Endodermal cell (in vitro differentiated cells): ENCODE data around the gene BRD8. TPM values are rescaled to one million over a fixed set of nuclear protein-coding genes. Genes with fewer than 3 reads are reported as not detected.

Experiments used
- DNase-seq: peaks from one replicate; pipeline ENCODE4 v3.0.0-alpha.2; 2017
- H3K27ac ChIP-seq: 2 replicates; pipeline ENCODE4 v1.5.1; 2013; ENCODE audit warnings: mild to moderate bottlenecking, low read depth, low read length, moderate library complexity
- H3K27me3 ChIP-seq: 2 replicates; pipeline ENCODE4 v1.6.1; 2013; ENCODE audit warnings: mild to moderate bottlenecking, low read length, moderate library complexity; ENCODE audit not compliant: insufficient read depth, control insufficient read depth, poor library complexity, severe bottlenecking
- H3K36me3 ChIP-seq: 2 replicates; pipeline ENCODE4 v1.7.0; 2013; ENCODE audit warnings: mild to moderate bottlenecking, low read length, moderate library complexity; ENCODE audit not compliant: control insufficient read depth, insufficient read depth
- H3K4me1 ChIP-seq: one replicate; pipeline ENCODE4 v1.7.0; 2013; ENCODE audit warnings: low read length; ENCODE audit not compliant: control insufficient read depth, insufficient read depth
- H3K4me3 ChIP-seq: 2 replicates; pipeline ENCODE4 v1.5.1; 2013; ENCODE audit warnings: mild to moderate bottlenecking, low read length, moderate library complexity
- H3K9ac ChIP-seq: 2 replicates; pipeline ENCODE4 v1.6.1; 2013; ENCODE audit warnings: mild to moderate bottlenecking, low read length, moderate library complexity; ENCODE audit not compliant: poor library complexity, severe bottlenecking; ENCODE audit errors: extremely low read depth
- H3K9me3 ChIP-seq: 2 replicates; pipeline ENCODE4 v1.6.1; 2013; ENCODE audit warnings: mild to moderate bottlenecking, low read length, moderate library complexity; ENCODE audit not compliant: control insufficient read depth
- H3K27ac Mint-ChIP-seq: 2 replicates; pipeline ENCODE4 v1.8.0; 2020; ENCODE audit warnings: mixed read lengths
- H3K27me3 Mint-ChIP-seq: 2 replicates; pipeline ENCODE4 v1.8.0; 2021; ENCODE audit warnings: mild to moderate bottlenecking, mixed read lengths; ENCODE audit not compliant: insufficient read depth
- H3K36me3 Mint-ChIP-seq: 2 replicates; pipeline ENCODE4 v1.8.0; 2020; ENCODE audit warnings: low read depth, mixed read lengths
- H3K4me1 Mint-ChIP-seq: 2 replicates; pipeline ENCODE4 v1.8.0; 2020; ENCODE audit warnings: mixed read lengths
- H3K4me3 Mint-ChIP-seq: 2 replicates; pipeline ENCODE4 v1.8.0; 2020; ENCODE audit warnings: mild to moderate bottlenecking, moderate library complexity, mixed read lengths
- H3K9me3 Mint-ChIP-seq: 2 replicates; pipeline ENCODE4 v1.8.0; 2020; ENCODE audit warnings: mild to moderate bottlenecking, mixed read lengths
- CTCF ChIP-seq: fragments of 200-600 bp; sonication (generic); conservative IDR thresholded peaks from 2 replicates; pipeline ENCODE4 v1.5.0; 2021; ENCODE audit warnings: antibody characterized with exemption, mild to moderate bottlenecking
- WGBS, 2 experiments: methylation state at CpG; one replicate each; pipeline versions ENCODE4 v1.1.5 to v1.1.7; 2013; ENCODE audit warnings: missing lambda C conversion rate in 2 of 2, mixed read lengths in 1 of 2; ENCODE audit not compliant: insufficient coverage in 1 of 2, insufficient read length in 1 of 2; 5-methylcytosine and 5-hydroxymethylcytosine counted together
- total RNA-seq, 2 donors: library from RNA; stranded (reverse); fragmentation: NEBNext Ultra II Directional in 1 of 2; extraction: Animal tissue kit (Norgen Biotek cat#: 25700) in 1 of 2; gene quantifications; 2 replicates in 1 of 2; 3 replicates in 1 of 2; pipeline ENCODE4 v1.2.1, GENCODE V29; 2021

The BRD8 gene
- total RNA-seq, 2 donors from 2014 or later: 120 to 122 TPM

- Histone ChIP-seq H3K4me1 (no peaks in the 10 kb centered on the region), H3K27ac (no peak overlapping the region), H3K4me3 (peak overlapping the region; percentile 84), H3K9me3 (no peaks in the 10 kb centered on the region), H3K36me3 (no peaks in the 10 kb centered on the region), H3K27me3 (no peaks in the 10 kb centered on the region), H3K9ac (no peak overlapping the region)
- peaks cover 5% of the 10 kb centered on the region for H3K27me3 Mint-ChIP-seq
- 76 to 93% methylated on average over 1 to 3 of the region's 3 CpGs for WGBS, 2 experiments
- TF ChIP-seq CTCF: no peak
- no peak for DNase-seq
- no peaks in the 10 kb centered on the region for H3K9me3 Mint-ChIP-seq
- peaks cover 3% of the 10 kb centered on the region for H3K4me1 Mint-ChIP-seq
- H3K4me3 Mint-ChIP-seq: peak overlapping the region; percentile 72
- no peak overlapping the region for H3K27ac Mint-ChIP-seq
- H3K36me3 Mint-ChIP-seq: no peaks in the 10 kb centered on the region
These were observed 38.7 kb downstream of the BRD8 start for GRCh38 chr5:138139781-138140090.

GRCh38 chr5:138138949-138139780 is 39.3 kb downstream of the BRD8 start, which contains the start of gene NME5:
NME5 (minus strand) TSS chr5:138139428; CDS start chr5:138138780, 648 bp downstream.
- Histone ChIP-seq H3K9me3 (no peaks in the 10 kb centered on the region), H3K4me1 (no peaks in the 10 kb centered on the region), H3K4me3 (peak within 1 kb of the TSS; percentile 84), H3K9ac (peak within 1 kb of the TSS; percentile 42), H3K27ac (no peak within 1 kb of the TSS), H3K27me3 (no peaks in the 10 kb centered on the region), H3K36me3 (no peaks in the 10 kb centered on the region)
- H3K9me3 Mint-ChIP-seq: no peaks in the 10 kb centered on the region
- DNase-seq: peak; percentile 92
- H3K4me3 Mint-ChIP-seq: peak within 1 kb of the TSS; percentile 72
- H3K27ac Mint-ChIP-seq: no peak within 1 kb of the TSS
- 5 to 10% methylated on average over 16 to 31 of the region's 31 CpGs for WGBS, 2 experiments
- peaks cover 5% of the 10 kb centered on the region for H3K27me3 Mint-ChIP-seq
- H3K4me1 Mint-ChIP-seq: peaks cover 3% of the 10 kb centered on the region
- no peaks in the 10 kb centered on the region for H3K36me3 Mint-ChIP-seq
- no peak for TF ChIP-seq CTCF

GRCh38 chr5:138132543-138132942 is 45.9 kb downstream of the BRD8 start:
- H3K27me3 Mint-ChIP-seq: no peaks in the 10 kb centered on the region
- H3K4me3 ChIP-seq: no peak overlapping the region
- H3K27me3 ChIP-seq: no peaks in the 10 kb centered on the region

More at GRCh38 chr5:138132543-138132942, 45.9 kb downstream of the BRD8 start:
- DNase-seq: no peak
- Histone ChIP-seq H3K4me1 (no peaks in the 10 kb centered on the region), H3K9ac (no peak overlapping the region), H3K9me3 (no peaks in the 10 kb centered on the region), H3K36me3 (no peaks in the 10 kb centered on the region), H3K27ac (no peak overlapping the region)
- Mint-ChIP-seq H3K9me3 (no peaks in the 10 kb centered on the region), H3K36me3 (no peaks in the 10 kb centered on the region), H3K4me1 (peaks cover 1% of the 10 kb centered on the region), H3K4me3 (peak overlapping the region; percentile 50), H3K27ac (no peak overlapping the region)
- no peak for TF ChIP-seq CTCF
- 92 to 100% methylated on average over 4 to 7 of the region's 7 CpGs for WGBS, 2 experiments
